ENCODE results near the gene GRB7.

The GRB7 gene

GRCh38 chr17:39738568-39738901, 797 bp downstream of the GRB7 start:
- no peak for TF ChIP-seq CTCF (IDR thresholded peaks at IDR 0.05; ENCODE audit: low read depth, low read length)
- DNase-seq (ENCODE audit: extremely low read depth, low read depth), result no peak

- TF ChIP-seq CTCF (IDR thresholded peaks at IDR 0.05; ENCODE audit: low read depth, low read length), result no peak
- DNase-seq (ENCODE audit: extremely low read depth, low read depth), result no peak
Measured at GRCh38 chr17:39738983-39739884, 1.5 kb downstream of the GRB7 start.

- DNase-seq (ENCODE audit: extremely low read depth, low read depth), result no peak
- no peak for TF ChIP-seq CTCF (IDR thresholded peaks at IDR 0.05; ENCODE audit: low read depth, low read length)
Measured at GRCh38 chr17:39739885-39740356, 2.2 kb downstream of the GRB7 start.

GRCh38 chr17:39740357-39741111, 2.8 kb downstream of the GRB7 start:
- TF ChIP-seq CTCF (IDR thresholded peaks at IDR 0.05; ENCODE audit: low read depth, low read length), result no peak
- no peak for DNase-seq (ENCODE audit: extremely low read depth, low read depth)

GRCh38 chr17:39742126-39742855, 4.6 kb downstream of the GRB7 start:
- TF ChIP-seq CTCF (IDR thresholded peaks at IDR 0.05; ENCODE audit: low read depth, low read length), result no peak
- DNase-seq (ENCODE audit: extremely low read depth, low read depth), result no peak

GRCh38 chr17:39742856-39743436, 5.2 kb downstream of the GRB7 start:
- no peak for DNase-seq (ENCODE audit: extremely low read depth, low read depth)
- TF ChIP-seq CTCF (IDR thresholded peaks at IDR 0.05; ENCODE audit: low read depth, low read length), result no peak

Data from AG09319 (cell line).